Hepatocyte (in vitro differentiated cells): ENCODE measurements around the gene ASZ1. TPM values are rescaled to one million over a fixed set of nuclear protein-coding genes. Genes with fewer than 3 reads are reported as not detected.

Experiments
- DNase-seq: peaks from one replicate; pipeline ENCODE4 v3.0.0-alpha.2; 2016; ENCODE audit warnings: low spot score
- H2AFZ ChIP-seq: fragments of 200-600 bp; sonication (generic); 2 replicates; pipeline ENCODE4 v1.6.0; 2016; ENCODE audit warnings: antibody characterized with exemption, mild to moderate bottlenecking
- H3K27ac ChIP-seq: fragments of 200-600 bp; sonication (generic); 2 replicates; pipeline ENCODE4 v1.5.1; 2016; ENCODE audit warnings: mild to moderate bottlenecking
- H3K27me3 ChIP-seq: fragments of 200-600 bp; sonication (generic); 2 replicates; pipeline ENCODE4 v1.6.1; 2016
- H3K36me3 ChIP-seq: fragments of 200-600 bp; sonication (generic); replicated peaks from 2 replicates; pipeline ENCODE4 v1.5.1; 2016; ENCODE audit warnings: low read depth; ENCODE audit not compliant: insufficient read depth
- H3K4me1 ChIP-seq: fragments of 200-600 bp; sonication (generic); 2 replicates; pipeline ENCODE4 v1.5.1; 2016; ENCODE audit warnings: mild to moderate bottlenecking, moderate library complexity; ENCODE audit not compliant: insufficient read depth
- H3K4me2 ChIP-seq: fragments of 200-600 bp; sonication (generic); 2 replicates; pipeline ENCODE4 v1.6.0; 2016
- H3K4me3 ChIP-seq: fragments of 200-600 bp; sonication (generic); 2 replicates; pipeline ENCODE4 v1.5.1; 2016; ENCODE audit warnings: mild to moderate bottlenecking
- H3K79me2 ChIP-seq: fragments of 200-600 bp; sonication (generic); 2 replicates; pipeline ENCODE4 v1.6.0; 2017; ENCODE audit warnings: mild to moderate bottlenecking
- H3K9me2 ChIP-seq: fragments of 200-600 bp; sonication (generic); replicated peaks from 2 replicates; pipeline ENCODE4 v1.6.0; 2017; ENCODE audit warnings: mild to moderate bottlenecking; ENCODE audit not compliant: insufficient read depth
- H3K9me3 ChIP-seq: fragments of 200-600 bp; sonication (generic); 2 replicates; pipeline ENCODE4 v1.5.1; 2016; ENCODE audit warnings: low read depth, mild to moderate bottlenecking
- H4K20me1 ChIP-seq: fragments of 200-600 bp; sonication (generic); 2 replicates; pipeline ENCODE4 v1.6.0; 2016; ENCODE audit warnings: mild to moderate bottlenecking; ENCODE audit not compliant: insufficient read depth, poor library complexity, severe bottlenecking
- CTCF ChIP-seq: fragments of 200-600 bp; sonication (generic); IDR thresholded peaks from 2 replicates; pipeline ENCODE4 v1.5.1; 2016; ENCODE audit warnings: antibody characterized with exemption, mild to moderate bottlenecking; ENCODE audit not compliant: poor library complexity
- EZH2 ChIP-seq: fragments of 200-600 bp; sonication (generic); IDR thresholded peaks from 2 replicates; pipeline ENCODE4 v1.6.1; 2016; ENCODE audit warnings: antibody characterized with exemption, mild to moderate bottlenecking, borderline replicate concordance
- EZH2phosphoT487 ChIP-seq: fragments of 200-600 bp; sonication (generic); IDR thresholded peaks from one replicate; pipeline ENCODE4 v1.6.1; 2018; ENCODE audit warnings: antibody characterized with exemption, mild to moderate bottlenecking, low read depth, moderate library complexity; ENCODE audit not compliant: unreplicated experiment, severe bottlenecking
- WGBS: methylation state at CpG from one replicate; pipeline ENCODE4 v1.1.6; 2016; ENCODE audit warnings: low lambda C conversion rate; ENCODE audit errors: missing lambda C conversion rate; 5-methylcytosine and 5-hydroxymethylcytosine counted together
- polyA plus RNA-seq: library from polyadenylated mRNA; unstranded; fragments of >200 nt; fragmentation: Nextera tagmentation; extraction: Ambion mirVana; gene quantifications from 2 replicates; pipeline ENCODE4 v1.2.1, GENCODE V29; 2016
- total RNA-seq: library from RNA; depleted of rRNA; stranded (reverse); fragments of >200 nt; gene quantifications from 2 replicates; pipeline ENCODE4 v1.2.3, GENCODE V29; 2014

Gene ASZ1
- total and polyA plus RNA-seq, 2 experiments from 2014 or later, result 0.28 TPM; not detected in 1

GRCh38 chr7:117338020-117338419, 89.3 kb downstream of the ASZ1 start:
- Histone ChIP-seq H3K9me2 (no peaks in the 10 kb centered on the region), H4K20me1 (no peaks in the 10 kb centered on the region), H3K4me1 (no peaks in the 10 kb centered on the region), H3K27me3 (no peaks in the 10 kb centered on the region), H3K4me2 (no peak overlapping the region), H3K4me3 (no peak overlapping the region), H2AFZ (no peak overlapping the region), H3K9me3 (no peaks in the 10 kb centered on the region), H3K27ac (no peak overlapping the region), H3K79me2 (no peaks in the 10 kb centered on the region), H3K36me3 (no peaks in the 10 kb centered on the region)
- DNase-seq, result no peak
- TF ChIP-seq CTCF (peak; percentile 9), EZH2phosphoT487 (no peak)
- 84% methylated on average over 1 of the region's 1 CpG for WGBS

- H3K4me3 ChIP-seq, result no peak overlapping the region
- TF ChIP-seq EZH2, result no peak
- TF ChIP-seq EZH2phosphoT487, result no peak
- no peak for TF ChIP-seq CTCF
- H4K20me1 ChIP-seq, result no peaks in the 10 kb centered on the region
- DNase-seq, result no peak
- H3K9me3 ChIP-seq, result peaks cover 10% of the 10 kb centered on the region
- H3K9me2 ChIP-seq, result no peaks in the 10 kb centered on the region
- no peak overlapping the region for H3K4me2 ChIP-seq
- H3K79me2 ChIP-seq, result no peaks in the 10 kb centered on the region
- no peaks in the 10 kb centered on the region for H3K4me1 ChIP-seq
- H3K36me3 ChIP-seq, result no peaks in the 10 kb centered on the region
- no peak overlapping the region for H2AFZ ChIP-seq
- no peaks in the 10 kb centered on the region for H3K27me3 ChIP-seq
- H3K27ac ChIP-seq, result no peak overlapping the region
These were observed 94.1 kb downstream of the ASZ1 start for GRCh38 chr7:117333168-117333567.

- Histone ChIP-seq H4K20me1 (no peaks in the 10 kb centered on the region), H3K79me2 (no peaks in the 10 kb centered on the region), H2AFZ (no peak overlapping the region), H3K4me3 (no peak overlapping the region), H3K9me2 (no peaks in the 10 kb centered on the region), H3K4me2 (no peak overlapping the region), H3K27ac (no peak overlapping the region), H3K36me3 (no peaks in the 10 kb centered on the region), H3K4me1 (no peaks in the 10 kb centered on the region), H3K9me3 (peaks cover 10% of the 10 kb centered on the region), H3K27me3 (no peaks in the 10 kb centered on the region)
- no peak for DNase-seq
- TF ChIP-seq EZH2, result no peak
- no peak for TF ChIP-seq CTCF
- TF ChIP-seq EZH2phosphoT487, result no peak
These were observed 95.3 kb downstream of the ASZ1 start for GRCh38 chr7:117332031-117332430.

- H4K20me1 ChIP-seq, result no peaks in the 10 kb centered on the region
- no peak overlapping the region for H3K27ac ChIP-seq
These were observed 101.5 kb downstream of the ASZ1 start for GRCh38 chr7:117325836-117326235.

More at GRCh38 chr7:117325836-117326235, 101.5 kb downstream of the ASZ1 start:
- Histone ChIP-seq H3K4me2 (no peak overlapping the region), H3K9me2 (no peaks in the 10 kb centered on the region), H2AFZ (no peak overlapping the region), H3K4me3 (no peak overlapping the region), H3K9me3 (peaks cover 5% of the 10 kb centered on the region), H3K79me2 (no peaks in the 10 kb centered on the region), H3K4me1 (peaks cover 10% of the 10 kb centered on the region), H3K36me3 (no peaks in the 10 kb centered on the region), H3K27me3 (peaks cover 33% of the 10 kb centered on the region)
- WGBS, result 75% methylated on average over 1 of the region's 1 CpG
- no peak for DNase-seq
- TF ChIP-seq EZH2phosphoT487, result no peak
- no peak for TF ChIP-seq CTCF
- no peak for TF ChIP-seq EZH2
